OCI-LY3 (cell line): ENCODE measurements around the gene RIPOR1.
A peak's percentile ranks its signal among the peaks of the same experiment; 100 is the strongest.

Experiments
- H2AFZ ChIP-seq: fragments of 200-600, 300-600 bp; shearing (Covaris generic); 2 replicates; pipeline ENCODE4 v1.6.0; 2014; ENCODE audit warnings: antibody characterized with exemption, low read depth, low read length
- H3K27ac ChIP-seq: fragments of 200-600, 300-600 bp; sonication (generic); 2 replicates; pipeline ENCODE4 v1.5.1; 2014; ENCODE audit warnings: mild to moderate bottlenecking, low read length, moderate library complexity, mixed read lengths
- H3K27me3 ChIP-seq: fragments of 200-600, 300-600 bp; sonication (generic); 2 replicates; pipeline ENCODE4 v1.6.1; 2014; ENCODE audit warnings: low read depth, low read length, mixed read lengths
- H3K36me3 ChIP-seq: fragments of 200-600, 300-600 bp; sonication (generic); replicated peaks from 2 replicates; pipeline ENCODE3; 2014; ENCODE audit warnings: low read depth, low read length, mixed read lengths
- H3K4me1 ChIP-seq: fragments of 300-600, 200-600 bp; sonication (generic); 2 replicates; pipeline ENCODE4 v1.6.1; 2014; ENCODE audit warnings: low read length, mixed read lengths
- H3K4me2 ChIP-seq: fragments of 200-600, 300-600 bp; sonication (generic); 2 replicates; pipeline ENCODE4 v1.6.1; 2014; ENCODE audit warnings: low read length, mixed read lengths
- H3K4me3 ChIP-seq: fragments of 300-600, 200-600 bp; sonication (generic); 2 replicates; pipeline ENCODE4 v1.5.1; 2014; ENCODE audit warnings: antibody characterized with exemption, mild to moderate bottlenecking, low read length, moderate library complexity
- H3K79me2 ChIP-seq: fragments of 300-600, 200-600 bp; shearing (Covaris generic); 2 replicates; pipeline ENCODE4 v1.6.1; 2014; ENCODE audit warnings: mild to moderate bottlenecking, low read length, mixed read lengths
- H3K9ac ChIP-seq: fragments of 300-600, 200-600 bp; shearing (Covaris generic); 2 replicates; pipeline ENCODE4 v1.6.0; 2014; ENCODE audit warnings: mild to moderate bottlenecking, low read length, moderate library complexity
- H3K9me3 ChIP-seq: fragments of 200-600, 300-600 bp; shearing (Covaris generic); 2 replicates; pipeline ENCODE4 v1.6.1; 2014; ENCODE audit warnings: low read length, mixed read lengths; ENCODE audit not compliant: insufficient read depth
- H4K20me1 ChIP-seq: fragments of 200-600, 300-600 bp; sonication (generic); 2 replicates; pipeline ENCODE4 v1.6.1; 2016; ENCODE audit warnings: low read length, mixed read lengths; ENCODE audit not compliant: insufficient read depth
- CTCF ChIP-seq: fragments of 200-600, 300-600 bp; sonication (generic); IDR thresholded peaks from 2 replicates; pipeline ENCODE4 v1.5.1; 2014; ENCODE audit warnings: antibody characterized with exemption, low read length, low read depth
- EZH2phosphoT487 ChIP-seq: fragments of 200-600 bp; shearing (Covaris generic); IDR thresholded peaks from 2 replicates; pipeline ENCODE4 v1.6.1; 2018; ENCODE audit warnings: antibody characterized with exemption, mixed run types, low read depth

RIPOR1 gene

GRCh38 chr16:67489401-67490083 lies 39.1 kb upstream of the RIPOR1 start:
- no peak overlapping the region for H2AFZ ChIP-seq
- H3K27me3 ChIP-seq = no peaks in the 10 kb centered on the region
- no peaks in the 10 kb centered on the region for H4K20me1 ChIP-seq
- H3K27ac ChIP-seq = peak overlapping the region; percentile 79
- H3K4me2 ChIP-seq = peak overlapping the region; percentile 25
- H3K9me3 ChIP-seq = 0 out of 2 replicates have a peak, but pooled peaks cover 4% of the 10 kb centered on the region
- no peak overlapping the region for H3K4me3 ChIP-seq
- H3K79me2 ChIP-seq = no peaks in the 10 kb centered on the region
- peaks cover 21% of the 10 kb centered on the region for H3K4me1 ChIP-seq
- peak overlapping the region; percentile 26; the same call in 1 of the 2 replicates for H3K9ac ChIP-seq
- peaks cover 23% of the 10 kb centered on the region for H3K36me3 ChIP-seq
- TF ChIP-seq EZH2phosphoT487 = no peak

DNA sequence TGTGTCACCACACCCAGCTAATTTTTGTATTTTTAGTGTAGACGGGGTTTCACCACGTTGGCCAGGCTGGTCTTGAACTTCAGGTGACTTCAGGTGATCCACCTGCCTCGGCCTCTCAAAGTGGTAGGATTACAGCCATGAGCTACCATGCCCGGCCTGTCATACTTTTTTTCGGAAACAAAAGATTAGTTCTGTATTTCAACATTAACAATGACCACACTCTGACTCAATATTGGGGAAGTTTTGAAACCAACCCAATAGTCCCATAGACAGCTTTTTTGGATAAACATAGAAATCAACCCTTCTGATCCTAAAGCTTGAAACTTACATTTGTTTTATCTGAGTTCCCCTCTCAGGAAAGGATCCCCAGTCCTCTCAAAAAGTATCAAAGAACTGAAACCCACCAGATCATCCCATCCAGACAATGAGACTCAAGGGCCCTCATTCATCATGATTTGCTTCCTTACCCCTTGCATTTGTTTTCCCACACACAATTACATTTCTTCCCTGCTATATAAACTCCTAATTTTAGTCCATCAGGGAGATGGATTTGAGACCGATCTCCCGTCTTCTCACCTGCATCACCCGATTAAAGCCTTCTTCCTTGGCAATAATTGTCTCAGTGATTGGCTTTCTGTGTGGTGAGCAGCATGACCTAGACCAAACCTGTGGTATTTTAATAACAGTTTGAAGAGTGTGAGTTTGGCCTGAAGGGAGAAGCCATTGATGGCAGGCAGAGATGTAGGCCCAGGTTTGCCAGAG lies 38.1 kb upstream of the RIPOR1 start:
- Histone ChIP-seq H3K4me1 (peaks cover 21% of the 10 kb centered on the region), H3K4me2 (no peak overlapping the region), H3K36me3 (peaks cover 17% of the 10 kb centered on the region), H3K27ac (no peak overlapping the region), H3K9ac (no peak overlapping the region), H2AFZ (no peak overlapping the region), H4K20me1 (no peaks in the 10 kb centered on the region), H3K27me3 (no peaks in the 10 kb centered on the region), H3K79me2 (no peaks in the 10 kb centered on the region), H3K9me3 (0 out of 2 replicates have a peak, but pooled peaks cover 4% of the 10 kb centered on the region), H3K4me3 (no peak overlapping the region)
- TF ChIP-seq EZH2phosphoT487 = no peak
- TF ChIP-seq CTCF = no peak

GRCh38 chr16:67499106-67499505 lies 29.5 kb upstream of the RIPOR1 start:
- Histone ChIP-seq H3K4me2 (no peak overlapping the region), H3K27me3 (no peaks in the 10 kb centered on the region), H3K79me2 (no peaks in the 10 kb centered on the region), H3K27ac (no peak overlapping the region), H3K4me1 (no peaks in the 10 kb centered on the region), H3K9ac (no peak overlapping the region), H3K4me3 (no peak overlapping the region), H2AFZ (no peak overlapping the region), H4K20me1 (no peaks in the 10 kb centered on the region), H3K9me3 (no peaks in the 10 kb centered on the region), H3K36me3 (no peaks in the 10 kb centered on the region)
- TF ChIP-seq EZH2phosphoT487 = no peak
- no peak for TF ChIP-seq CTCF

GRCh38 chr16:67504031-67505021 lies 24.3 kb upstream of the RIPOR1 start:
- TF ChIP-seq CTCF (no peak), EZH2phosphoT487 (no peak)
- Histone ChIP-seq H4K20me1 (no peaks in the 10 kb centered on the region), H3K79me2 (no peaks in the 10 kb centered on the region), H3K4me2 (no peak overlapping the region), H3K27ac (no peak overlapping the region), H3K9me3 (no peaks in the 10 kb centered on the region), H3K4me3 (no peak overlapping the region), H3K36me3 (no peaks in the 10 kb centered on the region), H3K27me3 (no peaks in the 10 kb centered on the region), H3K9ac (no peak overlapping the region), H2AFZ (no peak overlapping the region), H3K4me1 (peaks cover 17% of the 10 kb centered on the region)
